ENCODE results near the gene CDR2. TPM values are rescaled to one million over a fixed set of nuclear protein-coding genes. Genes with fewer than 3 reads are reported as not detected.
A peak's percentile ranks its signal among the peaks of the same experiment; 100 is the strongest.

Gene CDR2
- total and polyA plus RNA-seq, 2 of the 13 experiments (the other 11 are each of a cell fraction or from before 2014, with no cell fraction given): 59.0 to 78.9 TPM

DNA sequence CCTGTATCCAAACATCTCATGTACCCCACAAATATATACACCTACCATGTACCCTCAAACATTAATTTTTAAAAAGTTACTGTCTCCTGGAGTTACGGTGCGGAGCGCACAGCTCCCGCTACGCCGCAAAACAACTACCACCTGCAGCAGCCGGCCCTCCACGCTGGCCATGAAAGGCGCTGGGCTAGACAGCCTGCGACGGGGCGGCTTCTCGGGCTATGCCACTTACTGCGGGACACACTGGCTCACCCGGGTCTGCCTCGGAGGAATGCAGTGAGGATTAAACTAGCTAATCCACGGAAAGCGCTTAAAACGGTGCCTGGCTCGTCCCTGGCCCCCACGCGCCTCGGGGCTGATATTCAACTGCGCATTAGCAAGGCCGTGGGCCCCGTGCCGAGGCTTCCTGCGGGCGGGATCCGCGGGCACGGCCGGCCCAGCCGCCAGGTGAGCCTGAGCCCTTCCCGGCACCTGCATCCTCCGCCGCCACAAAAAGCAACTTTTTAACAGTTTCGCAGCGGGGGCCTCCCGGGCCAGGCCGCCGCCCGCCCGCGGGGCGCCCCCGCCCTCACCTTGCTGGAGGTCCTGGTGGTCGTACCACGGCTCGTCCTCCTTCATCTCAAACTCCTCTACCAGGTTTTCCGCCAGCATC, 633 bp downstream of the CDR2 start (continued):
- TF ChIP-seq, protein P1, sequence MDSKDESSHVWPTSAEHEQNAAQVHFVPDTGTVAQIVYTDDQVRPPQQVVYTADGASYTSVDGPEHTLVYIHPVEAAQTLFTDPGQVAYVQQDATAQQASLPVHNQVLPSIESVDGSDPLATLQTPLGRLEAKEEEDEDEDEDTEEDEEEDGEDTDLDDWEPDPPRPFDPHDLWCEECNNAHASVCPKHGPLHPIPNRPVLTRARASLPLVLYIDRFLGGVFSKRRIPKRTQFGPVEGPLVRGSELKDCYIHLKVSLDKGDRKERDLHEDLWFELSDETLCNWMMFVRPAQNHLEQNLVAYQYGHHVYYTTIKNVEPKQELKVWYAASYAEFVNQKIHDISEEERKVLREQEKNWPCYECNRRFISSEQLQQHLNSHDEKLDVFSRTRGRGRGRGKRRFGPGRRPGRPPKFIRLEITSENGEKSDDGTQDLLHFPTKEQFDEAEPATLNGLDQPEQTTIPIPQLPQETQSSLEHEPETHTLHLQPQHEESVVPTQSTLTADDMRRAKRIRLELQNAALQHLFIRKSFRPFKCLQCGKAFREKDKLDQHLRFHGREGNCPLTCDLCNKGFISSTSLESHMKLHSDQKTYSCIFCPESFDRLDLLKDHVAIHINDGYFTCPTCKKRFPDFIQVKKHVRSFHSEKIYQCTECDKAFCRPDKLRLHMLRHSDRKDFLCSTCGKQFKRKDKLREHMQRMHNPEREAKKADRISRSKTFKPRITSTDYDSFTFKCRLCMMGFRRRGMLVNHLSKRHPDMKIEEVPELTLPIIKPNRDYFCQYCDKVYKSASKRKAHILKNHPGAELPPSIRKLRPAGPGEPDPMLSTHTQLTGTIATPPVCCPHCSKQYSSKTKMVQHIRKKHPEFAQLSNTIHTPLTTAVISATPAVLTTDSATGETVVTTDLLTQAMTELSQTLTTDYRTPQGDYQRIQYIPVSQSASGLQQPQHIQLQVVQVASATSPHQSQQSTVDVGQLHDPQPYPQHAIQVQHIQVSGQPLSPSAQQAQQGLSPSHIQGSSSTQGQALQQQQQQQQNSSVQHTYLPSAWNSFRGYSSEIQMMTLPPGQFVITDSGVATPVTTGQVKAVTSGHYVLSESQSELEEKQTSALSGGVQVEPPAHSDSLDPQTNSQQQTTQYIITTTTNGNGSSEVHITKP (CRISPR knock-in tag; IDR thresholded peaks at IDR 0.05; ENCODE audit: low read depth): no peak
- peak; percentile 83 for TF ChIP-seq ZFY (CRISPR knock-in tag; IDR thresholded peaks at IDR 0.05)
- TF ChIP-seq ZNF235 (CRISPR knock-in tag; IDR thresholded peaks at IDR 0.05; ENCODE audit: borderline replicate concordance): no peak; the same call in 1 of the 2 replicates
- no peak for TF ChIP-seq RNF219 (CRISPR knock-in tag; IDR thresholded peaks at IDR 0.05)
- peak; percentile 91 for TF ChIP-seq KMT2A (CRISPR knock-in tag; IDR thresholded peaks at IDR 0.05)
- TF ChIP-seq, protein P2, sequence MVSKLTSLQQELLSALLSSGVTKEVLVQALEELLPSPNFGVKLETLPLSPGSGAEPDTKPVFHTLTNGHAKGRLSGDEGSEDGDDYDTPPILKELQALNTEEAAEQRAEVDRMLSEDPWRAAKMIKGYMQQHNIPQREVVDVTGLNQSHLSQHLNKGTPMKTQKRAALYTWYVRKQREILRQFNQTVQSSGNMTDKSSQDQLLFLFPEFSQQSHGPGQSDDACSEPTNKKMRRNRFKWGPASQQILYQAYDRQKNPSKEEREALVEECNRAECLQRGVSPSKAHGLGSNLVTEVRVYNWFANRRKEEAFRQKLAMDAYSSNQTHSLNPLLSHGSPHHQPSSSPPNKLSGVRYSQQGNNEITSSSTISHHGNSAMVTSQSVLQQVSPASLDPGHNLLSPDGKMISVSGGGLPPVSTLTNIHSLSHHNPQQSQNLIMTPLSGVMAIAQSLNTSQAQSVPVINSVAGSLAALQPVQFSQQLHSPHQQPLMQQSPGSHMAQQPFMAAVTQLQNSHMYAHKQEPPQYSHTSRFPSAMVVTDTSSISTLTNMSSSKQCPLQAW (CRISPR knock-in tag; IDR thresholded peaks at IDR 0.05): peak; percentile 77
- no peak; the same call in 1 of the 2 replicates for TF ChIP-seq GATAD2A (CRISPR knock-in tag; IDR thresholded peaks at IDR 0.05)
- TF ChIP-seq, protein P3, sequence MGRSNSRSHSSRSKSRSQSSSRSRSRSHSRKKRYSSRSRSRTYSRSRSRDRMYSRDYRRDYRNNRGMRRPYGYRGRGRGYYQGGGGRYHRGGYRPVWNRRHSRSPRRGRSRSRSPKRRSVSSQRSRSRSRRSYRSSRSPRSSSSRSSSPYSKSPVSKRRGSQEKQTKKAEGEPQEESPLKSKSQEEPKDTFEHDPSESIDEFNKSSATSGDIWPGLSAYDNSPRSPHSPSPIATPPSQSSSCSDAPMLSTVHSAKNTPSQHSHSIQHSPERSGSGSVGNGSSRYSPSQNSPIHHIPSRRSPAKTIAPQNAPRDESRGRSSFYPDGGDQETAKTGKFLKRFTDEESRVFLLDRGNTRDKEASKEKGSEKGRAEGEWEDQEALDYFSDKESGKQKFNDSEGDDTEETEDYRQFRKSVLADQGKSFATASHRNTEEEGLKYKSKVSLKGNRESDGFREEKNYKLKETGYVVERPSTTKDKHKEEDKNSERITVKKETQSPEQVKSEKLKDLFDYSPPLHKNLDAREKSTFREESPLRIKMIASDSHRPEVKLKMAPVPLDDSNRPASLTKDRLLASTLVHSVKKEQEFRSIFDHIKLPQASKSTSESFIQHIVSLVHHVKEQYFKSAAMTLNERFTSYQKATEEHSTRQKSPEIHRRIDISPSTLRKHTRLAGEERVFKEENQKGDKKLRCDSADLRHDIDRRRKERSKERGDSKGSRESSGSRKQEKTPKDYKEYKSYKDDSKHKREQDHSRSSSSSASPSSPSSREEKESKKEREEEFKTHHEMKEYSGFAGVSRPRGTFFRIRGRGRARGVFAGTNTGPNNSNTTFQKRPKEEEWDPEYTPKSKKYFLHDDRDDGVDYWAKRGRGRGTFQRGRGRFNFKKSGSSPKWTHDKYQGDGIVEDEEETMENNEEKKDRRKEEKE (IDR thresholded peaks at IDR 0.05): no peak
- TF ChIP-seq HNRNPUL1 (IDR thresholded peaks at IDR 0.05; ENCODE audit: low read depth, low read length): no peak
- no peak for TF ChIP-seq ZNF335 (CRISPR knock-in tag; IDR thresholded peaks at IDR 0.05)
- TF ChIP-seq NFRKB (IDR thresholded peaks at IDR 0.05): no peak
- TF ChIP-seq KDM5A (IDR thresholded peaks at IDR 0.05; ENCODE audit: borderline replicate concordance, low read length): peak; percentile 58; the same call in 1 of the 2 replicates
- no peak for TF ChIP-seq ZNF792 (CRISPR knock-in tag; IDR thresholded peaks at IDR 0.05)
- no peak for TF ChIP-seq NBN (conservative IDR thresholded peaks at IDR 0.05)
- no peak for TF ChIP-seq ZNF34 (CRISPR knock-in tag; IDR thresholded peaks at IDR 0.05; ENCODE audit: borderline replicate concordance)
- no peak; the same call in 1 of the 2 replicates for TF ChIP-seq ZNF558 (CRISPR knock-in tag; IDR thresholded peaks at IDR 0.05; ENCODE audit: borderline replicate concordance)
- peak; percentile 39; the same call in 1 of the 2 replicates for TF ChIP-seq SATB2 (CRISPR knock-in tag; IDR thresholded peaks at IDR 0.05)
- TF ChIP-seq GATA4 (IDR thresholded peaks at IDR 0.05; ENCODE audit: borderline replicate concordance, low read depth): no peak
- TF ChIP-seq ZSCAN31 (CRISPR knock-in tag; IDR thresholded peaks at IDR 0.05; ENCODE audit: low read depth): peak; percentile 64
- no peak for TF ChIP-seq ZNF766 (CRISPR knock-in tag; IDR thresholded peaks at IDR 0.05; ENCODE audit: borderline replicate concordance)
- 0 out of 2 replicates have a peak, but pooled peaks have one; percentile 15 for TF ChIP-seq ZNF333 (CRISPR knock-in tag; IDR thresholded peaks at IDR 0.05; ENCODE audit: borderline replicate concordance)

Data from HepG2 (cell line).